Measurements from ENCODE around the gene KDM2B.

DNA sequence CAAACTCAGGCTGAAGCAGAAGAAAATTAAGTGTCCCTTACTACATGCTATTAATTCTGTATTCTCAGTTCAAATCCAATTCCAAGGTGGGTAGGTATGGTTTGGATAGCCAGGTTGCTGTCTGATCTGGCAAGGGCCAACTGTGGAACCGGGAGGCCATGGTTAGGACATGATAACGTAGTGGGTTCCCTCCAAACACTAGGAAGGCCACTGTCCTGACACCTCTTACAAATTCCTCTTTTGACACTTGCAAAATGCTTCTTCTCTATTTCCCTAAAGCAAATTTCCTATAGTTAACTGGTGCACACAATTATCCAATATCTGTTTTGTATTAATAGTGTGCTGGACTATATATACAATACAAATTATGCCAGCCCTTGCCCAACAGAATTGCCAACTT, 110.1 kb downstream of the KDM2B start:
- TF ChIP-seq, protein P1, sequence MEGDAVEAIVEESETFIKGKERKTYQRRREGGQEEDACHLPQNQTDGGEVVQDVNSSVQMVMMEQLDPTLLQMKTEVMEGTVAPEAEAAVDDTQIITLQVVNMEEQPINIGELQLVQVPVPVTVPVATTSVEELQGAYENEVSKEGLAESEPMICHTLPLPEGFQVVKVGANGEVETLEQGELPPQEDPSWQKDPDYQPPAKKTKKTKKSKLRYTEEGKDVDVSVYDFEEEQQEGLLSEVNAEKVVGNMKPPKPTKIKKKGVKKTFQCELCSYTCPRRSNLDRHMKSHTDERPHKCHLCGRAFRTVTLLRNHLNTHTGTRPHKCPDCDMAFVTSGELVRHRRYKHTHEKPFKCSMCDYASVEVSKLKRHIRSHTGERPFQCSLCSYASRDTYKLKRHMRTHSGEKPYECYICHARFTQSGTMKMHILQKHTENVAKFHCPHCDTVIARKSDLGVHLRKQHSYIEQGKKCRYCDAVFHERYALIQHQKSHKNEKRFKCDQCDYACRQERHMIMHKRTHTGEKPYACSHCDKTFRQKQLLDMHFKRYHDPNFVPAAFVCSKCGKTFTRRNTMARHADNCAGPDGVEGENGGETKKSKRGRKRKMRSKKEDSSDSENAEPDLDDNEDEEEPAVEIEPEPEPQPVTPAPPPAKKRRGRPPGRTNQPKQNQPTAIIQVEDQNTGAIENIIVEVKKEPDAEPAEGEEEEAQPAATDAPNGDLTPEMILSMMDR (IDR thresholded peaks at IDR 0.05; ENCODE audit: low read length), result no peak
- no peak for TF ChIP-seq EZH2phosphoT487 (IDR thresholded peaks at IDR 0.05; ENCODE audit: low read length)
- no peak for TF ChIP-seq EZH2 (optimal IDR thresholded peaks at IDR 0.05; ENCODE audit: low read depth, low read length)

Data from MM.1S (cell line).